ENCODE measurements around the gene TRNT1. TPM values are rescaled to one million over a fixed set of nuclear protein-coding genes. Genes with fewer than 3 reads are reported as not detected.
A peak's percentile ranks its signal among the peaks of the same experiment; 100 is the strongest.

Gene TRNT1
- 10 to 100 TPM; 27.0 to 45.2 TPM for total RNA-seq
- polyA plus RNA-seq (ENCODE audit: insufficient read length in 2 of 2), result 10 to 100 TPM; 29.6 to 31.4 TPM
- long read RNA-seq, donor 1, partial matches to known transcripts, result 7 of 43 reads
- long read RNA-seq, donor 1, other reads (novel, unspliced or antisense), result 31 of 43 reads
- long read RNA-seq, donor 2, transcript TRNT1-201 (8 exons, 2,276 nt), result major isoform, 6 of 6 reads
- long read RNA-seq, donor 2, partial matches to known transcripts, result 0 of 6 reads
- long read RNA-seq, donor 2, other reads (novel, unspliced or antisense), result 0 of 6 reads
- long read RNA-seq, donor 3, partial matches to known transcripts, result 15 of 17 reads
- long read RNA-seq, donor 3, other reads (novel, unspliced or antisense), result 0 of 17 reads
- long read RNA-seq, donor 4, partial matches to known transcripts, result 0 of 5 reads
- long read RNA-seq, donor 4, other reads (novel, unspliced or antisense), result 0 of 5 reads

GRCh38 chr3:3126477-3127431 is at the start of gene TRNT1:
TRNT1 (plus strand) TSS chr3:3126940; CDS start chr3:3129041, 2,101 bp downstream.
- peaks cover 17% of the 10 kb centered on the region for H3K4me1 ChIP-seq (ENCODE audit: control insufficient read depth, insufficient read depth, low read length)
- peak; percentile 81 to 98 (median 92) for DNase-seq (ENCODE audit: low read depth in 4 of 6, low spot score in 6 of 6)
- H3K9me3 ChIP-seq (ENCODE audit: control insufficient read depth, insufficient read depth, low read length), result no peaks in the 10 kb centered on the region
- peak within 1 kb of the TSS; percentile 98 for H3K4me3 ChIP-seq (ENCODE audit: low read depth, low read length)
- WGBS (ENCODE audit: insufficient coverage), result under 1% methylated on average over 100 of the region's 100 CpGs
- H3K27me3 ChIP-seq (ENCODE audit: control insufficient read depth, insufficient read depth, low read length), result no peaks in the 10 kb centered on the region
- peak within 1 kb of the TSS; percentile 93 for H3K27ac ChIP-seq (ENCODE audit: low read depth, low read length)
- peaks cover 10% of the 10 kb centered on the region for H3K36me3 ChIP-seq (ENCODE audit: control insufficient read depth, insufficient read depth, low read length)

- Histone ChIP-seq H3K4me3 (ENCODE audit: low read depth, low read length) (no peak overlapping the region), H3K4me1 (ENCODE audit: control insufficient read depth, insufficient read depth, low read length) (no peaks in the 10 kb centered on the region), H3K27me3 (ENCODE audit: control insufficient read depth, insufficient read depth, low read length) (no peaks in the 10 kb centered on the region), H3K27ac (ENCODE audit: low read depth, low read length) (no peak overlapping the region), H3K9me3 (ENCODE audit: control insufficient read depth, insufficient read depth, low read length) (no peaks in the 10 kb centered on the region), H3K36me3 (ENCODE audit: control insufficient read depth, insufficient read depth, low read length) (no peaks in the 10 kb centered on the region)
- 80% methylated on average over 2 of the region's 5 CpGs for WGBS (ENCODE audit: insufficient coverage)
- peak in 1 of 6 donors; percentile 52 for DNase-seq (ENCODE audit: low read depth in 4 of 6, low spot score in 6 of 6)
These were observed 46.4 kb upstream of the TRNT1 start for GRCh38 chr3:3080309-3080708.

- Histone ChIP-seq H3K9me3 (ENCODE audit: control insufficient read depth, insufficient read depth, low read length) (no peaks in the 10 kb centered on the region), H3K4me3 (ENCODE audit: low read depth, low read length) (no peak overlapping the region), H3K27ac (ENCODE audit: low read depth, low read length) (no peak overlapping the region), H3K36me3 (ENCODE audit: control insufficient read depth, insufficient read depth, low read length) (no peaks in the 10 kb centered on the region), H3K27me3 (ENCODE audit: control insufficient read depth, insufficient read depth, low read length) (no peaks in the 10 kb centered on the region), H3K4me1 (ENCODE audit: control insufficient read depth, insufficient read depth, low read length) (no peaks in the 10 kb centered on the region)
- WGBS (ENCODE audit: insufficient coverage), result 75% methylated on average over 4 of the region's 9 CpGs
- no peak for DNase-seq (ENCODE audit: low read depth in 4 of 6, low spot score in 6 of 6)
These were observed 45.1 kb upstream of the TRNT1 start for GRCh38 chr3:3081381-3082233.

- H3K9me3 ChIP-seq (ENCODE audit: control insufficient read depth, insufficient read depth, low read length), result no peaks in the 10 kb centered on the region
- WGBS (ENCODE audit: insufficient coverage), result no CpG with 5 or more reads among the region's 2 CpGs
- no peaks in the 10 kb centered on the region for H3K36me3 ChIP-seq (ENCODE audit: control insufficient read depth, insufficient read depth, low read length)
- no peak overlapping the region for H3K27ac ChIP-seq (ENCODE audit: low read depth, low read length)
- H3K4me1 ChIP-seq (ENCODE audit: control insufficient read depth, insufficient read depth, low read length), result no peaks in the 10 kb centered on the region
- no peaks in the 10 kb centered on the region for H3K27me3 ChIP-seq (ENCODE audit: control insufficient read depth, insufficient read depth, low read length)
- no peak for DNase-seq (ENCODE audit: low read depth in 4 of 6, low spot score in 6 of 6)
- H3K4me3 ChIP-seq (ENCODE audit: low read depth, low read length), result no peak overlapping the region
These were observed 44.4 kb upstream of the TRNT1 start for GRCh38 chr3:3082234-3082924.

GRCh38 chr3:3084890-3085289 is 41.9 kb upstream of the TRNT1 start:
- H3K4me3 ChIP-seq (ENCODE audit: low read depth, low read length), result no peak overlapping the region
- DNase-seq (ENCODE audit: low read depth in 4 of 6, low spot score in 6 of 6), result no peak
- no peaks in the 10 kb centered on the region for H3K36me3 ChIP-seq (ENCODE audit: control insufficient read depth, insufficient read depth, low read length)
- no peaks in the 10 kb centered on the region for H3K27me3 ChIP-seq (ENCODE audit: control insufficient read depth, insufficient read depth, low read length)
- WGBS (ENCODE audit: insufficient coverage), result 98% methylated on average over 3 of the region's 3 CpGs
- no peaks in the 10 kb centered on the region for H3K4me1 ChIP-seq (ENCODE audit: control insufficient read depth, insufficient read depth, low read length)
- no peaks in the 10 kb centered on the region for H3K9me3 ChIP-seq (ENCODE audit: control insufficient read depth, insufficient read depth, low read length)
- H3K27ac ChIP-seq (ENCODE audit: low read depth, low read length), result no peak overlapping the region

- Histone ChIP-seq H3K27ac (ENCODE audit: low read depth, low read length) (no peak overlapping the region), H3K4me3 (ENCODE audit: low read depth, low read length) (no peak overlapping the region), H3K27me3 (ENCODE audit: control insufficient read depth, insufficient read depth, low read length) (no peaks in the 10 kb centered on the region), H3K9me3 (ENCODE audit: control insufficient read depth, insufficient read depth, low read length) (no peaks in the 10 kb centered on the region), H3K4me1 (ENCODE audit: control insufficient read depth, insufficient read depth, low read length) (no peaks in the 10 kb centered on the region), H3K36me3 (ENCODE audit: control insufficient read depth, insufficient read depth, low read length) (no peaks in the 10 kb centered on the region)
- DNase-seq (ENCODE audit: low read depth in 4 of 6, low spot score in 6 of 6), result no peak
- WGBS (ENCODE audit: insufficient coverage), result 79% methylated on average over 5 of the region's 6 CpGs
These were observed 41.0 kb upstream of the TRNT1 start for GRCh38 chr3:3085782-3086181.

- H3K27ac ChIP-seq (ENCODE audit: low read depth, low read length), result no peak overlapping the region
- no peaks in the 10 kb centered on the region for H3K36me3 ChIP-seq (ENCODE audit: control insufficient read depth, insufficient read depth, low read length)
- H3K9me3 ChIP-seq (ENCODE audit: control insufficient read depth, insufficient read depth, low read length), result no peaks in the 10 kb centered on the region
- 86% methylated on average over 4 of the region's 6 CpGs for WGBS (ENCODE audit: insufficient coverage)
- no peaks in the 10 kb centered on the region for H3K27me3 ChIP-seq (ENCODE audit: control insufficient read depth, insufficient read depth, low read length)
- no peaks in the 10 kb centered on the region for H3K4me1 ChIP-seq (ENCODE audit: control insufficient read depth, insufficient read depth, low read length)
- DNase-seq (ENCODE audit: low read depth in 4 of 6, low spot score in 6 of 6), result no peak
- H3K4me3 ChIP-seq (ENCODE audit: low read depth, low read length), result no peak overlapping the region
These were observed 40.5 kb upstream of the TRNT1 start for GRCh38 chr3:3086239-3086638.

- no peaks in the 10 kb centered on the region for H3K4me1 ChIP-seq (ENCODE audit: control insufficient read depth, insufficient read depth, low read length)
- no peak for DNase-seq (ENCODE audit: low read depth in 4 of 6, low spot score in 6 of 6)
- no peak overlapping the region for H3K4me3 ChIP-seq (ENCODE audit: low read depth, low read length)
- H3K27me3 ChIP-seq (ENCODE audit: control insufficient read depth, insufficient read depth, low read length), result no peaks in the 10 kb centered on the region
- no peak overlapping the region for H3K27ac ChIP-seq (ENCODE audit: low read depth, low read length)
- H3K36me3 ChIP-seq (ENCODE audit: control insufficient read depth, insufficient read depth, low read length), result no peaks in the 10 kb centered on the region
- no peaks in the 10 kb centered on the region for H3K9me3 ChIP-seq (ENCODE audit: control insufficient read depth, insufficient read depth, low read length)
These were observed 39.5 kb upstream of the TRNT1 start for GRCh38 chr3:3087279-3087678.

All from spinal cord (tissue), 10 donors.